22Rv1 (cell line): ENCODE measurements around the gene CTNNA1.

Experiments used
- CTCF ChIP-seq: fragments of 450-650 bp; IDR thresholded peaks from 2 replicates; pipeline ENCODE4 v1.5.1; 2017; ENCODE audit warnings: mild to moderate bottlenecking
- ZFX ChIP-seq: fragments of 450-650 bp; IDR thresholded peaks from 2 replicates; pipeline ENCODE4 v1.6.1; 2017; ENCODE audit warnings: antibody characterized with exemption, borderline replicate concordance

- TF ChIP-seq CTCF (no peak), ZFX (no peak)
Observed at GRCh38 chr5:138927544-138927943, 174.3 kb downstream of the CTNNA1 start.
